IPS-NIHi7 (cell line): ENCODE measurements around the gene SNCA.

Experiments used
- DNase-seq: peaks from one replicate; pipeline ENCODE4 v3.0.0; 2012; ENCODE audit warnings: mixed read lengths; ENCODE audit errors: extremely low spot score

Gene SNCA

GRCh38 chr4:89814362-89814761 lies 22.6 kb downstream of the SNCA start:
- DNase-seq = no peak

- DNase-seq = no peak
Measured at GRCh38 chr4:89813197-89813596, 23.8 kb downstream of the SNCA start.

- no peak for DNase-seq
Measured at GRCh38 chr4:89807441-89808140, 29.4 kb downstream of the SNCA start.

- no peak for DNase-seq
Measured at GRCh38 chr4:89805297-89805696, 31.7 kb downstream of the SNCA start.

- DNase-seq = no peak
Measured at GRCh38 chr4:89803915-89804314, 33.0 kb downstream of the SNCA start.

- no peak for DNase-seq
Measured at GRCh38 chr4:89803036-89803435, 33.9 kb downstream of the SNCA start.

GRCh38 chr4:89800527-89801103 lies 36.3 kb downstream of the SNCA start:
- DNase-seq = no peak

GRCh38 chr4:89800012-89800516 lies 36.9 kb downstream of the SNCA start:
- no peak for DNase-seq

- DNase-seq = no peak
Measured at GRCh38 chr4:89799071-89799470, 37.9 kb downstream of the SNCA start.

GRCh38 chr4:89797117-89797516 lies 39.8 kb downstream of the SNCA start:
- no peak for DNase-seq

GRCh38 chr4:89788206-89789072 lies 48.5 kb downstream of the SNCA start:
- no peak for DNase-seq

GRCh38 chr4:89784686-89785231 lies 52.2 kb downstream of the SNCA start:
- no peak for DNase-seq

- DNase-seq = no peak
Measured at GRCh38 chr4:89781321-89781720, 55.6 kb downstream of the SNCA start.

- no peak for DNase-seq
Measured at GRCh38 chr4:89773805-89774204, 63.2 kb downstream of the SNCA start.

GRCh38 chr4:89769856-89770255 lies 67.1 kb downstream of the SNCA start:
- DNase-seq = no peak

- DNase-seq = no peak
Measured at GRCh38 chr4:89767924-89768323, 69.0 kb downstream of the SNCA start.

- DNase-seq = no peak
Measured at GRCh38 chr4:89765966-89766365, 71.0 kb downstream of the SNCA start.

GRCh38 chr4:89765528-89765927 lies 71.4 kb downstream of the SNCA start:
- no peak for DNase-seq

- no peak for DNase-seq
Measured at GRCh38 chr4:89762311-89762710, 74.7 kb downstream of the SNCA start.

- no peak for DNase-seq
Measured at GRCh38 chr4:89759426-89759825, 77.5 kb downstream of the SNCA start.

GRCh38 chr4:89757154-89757719 lies 79.7 kb downstream of the SNCA start:
- DNase-seq = no peak

- DNase-seq = no peak
Measured at GRCh38 chr4:89755220-89755619, 81.7 kb downstream of the SNCA start.
